Purkinje cell (primary cell): ENCODE measurements around the gene CYP27C1. TPM values are rescaled to one million over a fixed set of nuclear protein-coding genes. Genes with fewer than 3 reads are reported as not detected.

Experiments
- polyA plus RNA-seq: library from polyadenylated mRNA; unstranded; fragments of >200 nt; fragmentation: Nextera tagmentation; gene quantifications from 2 replicates; pipeline ENCODE4 v1.2.1, GENCODE V29; 2014

Gene CYP27C1
- polyA plus RNA-seq: not detected in 2 replicates

GRCh38 chr2:127220102-127220767 is at the start of gene CYP27C1:
Gene CYP27C1 (minus strand): TSS chr2:127220299. CDS start chr2:127220270, 29 bp downstream.

Other genes starting within 250 kb of the CYP27C1 start
- 5.2 and 10.5 TPM in 2 replicates for gene BIN1, start 113.1 kb downstream of the CYP27C1 start, polyA plus RNA-seq
- 26.8 and 31.4 TPM in 2 replicates for gene ERCC3, start 73.8 kb upstream of the CYP27C1 start, polyA plus RNA-seq
- 5.9 and 6.3 TPM in 2 replicates for gene MAP3K2, start 167.7 kb upstream of the CYP27C1 start, polyA plus RNA-seq
- not detected in 2 replicates for gene PROC, start 198.1 kb upstream of the CYP27C1 start, polyA plus RNA-seq